GM21528 (cell line): ENCODE results near the gene TAOK1.
"Not testable (repeated sequence)": the region's sequence is repeated elsewhere in the genome, so short reads cannot be mapped to it uniquely, and the experiment has no call there.

Experiments
- ATAC-seq: cut with Tn5 transposase; IDR thresholded peaks from one replicate; pipeline ENCODE4 v1.9.1; 2021; ENCODE audit warnings: mild to moderate bottlenecking, moderate library complexity; ENCODE audit not compliant: unreplicated experiment, low FRiP score

TAOK1 gene

GRCh38 chr17:29389982-29390850 is at the start of gene TAOK1:
TSS of gene TAOK1 (plus strand) at chr17:29390363. CDS start at chr17:29451549, 61,186 bp downstream.
- peak; percentile 84 for ATAC-seq

- no peak for ATAC-seq
Observed at GRCh38 chr17:29341726-29342125, 48.4 kb upstream of the TAOK1 start.

DNA sequence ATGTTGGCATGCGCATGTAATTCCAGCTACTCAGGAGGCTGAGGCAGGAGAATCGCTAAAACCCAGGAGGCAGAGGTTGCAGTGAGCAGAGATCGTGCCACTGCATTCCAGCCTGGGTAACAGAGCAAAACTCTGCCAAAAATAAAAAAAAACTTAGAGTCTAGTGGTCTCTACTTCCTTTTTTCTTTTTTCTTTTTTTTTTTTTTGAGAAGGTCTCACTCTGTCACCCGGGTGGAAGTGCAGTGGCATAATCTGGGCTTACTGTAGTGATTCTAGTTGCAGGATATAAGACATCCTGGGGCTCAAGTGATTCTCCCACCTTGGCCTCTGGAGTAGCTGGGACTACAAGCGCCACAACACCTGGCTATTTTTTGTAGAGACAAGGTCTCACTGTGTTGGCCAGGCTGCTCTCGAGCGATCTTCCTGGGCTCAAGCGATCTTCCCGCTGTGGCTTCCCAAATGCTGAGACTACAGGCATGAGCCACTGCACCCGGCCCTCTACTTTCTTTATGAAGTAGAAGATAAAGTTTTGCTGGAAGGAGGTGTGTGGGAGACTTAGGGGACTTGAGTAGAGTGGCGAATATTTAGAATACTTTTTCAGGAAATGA is 47.9 kb upstream of the TAOK1 start:
- no peak for ATAC-seq

DNA sequence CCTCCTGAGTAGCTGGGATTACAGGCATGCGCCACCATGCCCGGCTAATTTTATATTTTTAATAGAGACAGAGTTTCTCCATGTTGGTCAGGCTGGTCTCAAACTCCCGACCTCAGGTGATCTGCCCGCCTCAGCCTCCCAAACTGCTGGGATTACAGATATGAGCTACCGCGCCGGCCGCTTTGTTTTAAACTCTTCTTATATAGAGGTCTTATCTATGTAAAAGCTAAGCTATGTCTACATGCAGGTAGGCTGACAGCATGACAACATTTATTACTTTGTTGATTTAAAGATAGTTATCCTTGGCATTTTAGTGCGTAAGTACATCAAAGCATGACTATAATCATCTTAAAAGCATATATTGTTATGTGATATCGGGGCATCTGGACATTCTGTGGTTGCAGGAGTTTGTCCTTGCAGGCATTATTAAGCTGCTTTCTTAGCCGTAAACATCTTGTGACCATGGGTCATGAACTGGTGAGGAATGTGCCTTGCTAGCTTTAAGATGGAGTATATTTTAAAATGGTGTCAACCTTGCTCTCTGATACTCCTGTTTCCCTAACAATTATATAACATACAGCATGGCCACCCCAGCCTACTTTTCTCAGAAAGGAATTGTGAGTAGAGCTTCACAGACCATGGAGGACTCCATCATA is 45.8 kb upstream of the TAOK1 start:
- no peak for ATAC-seq

DNA sequence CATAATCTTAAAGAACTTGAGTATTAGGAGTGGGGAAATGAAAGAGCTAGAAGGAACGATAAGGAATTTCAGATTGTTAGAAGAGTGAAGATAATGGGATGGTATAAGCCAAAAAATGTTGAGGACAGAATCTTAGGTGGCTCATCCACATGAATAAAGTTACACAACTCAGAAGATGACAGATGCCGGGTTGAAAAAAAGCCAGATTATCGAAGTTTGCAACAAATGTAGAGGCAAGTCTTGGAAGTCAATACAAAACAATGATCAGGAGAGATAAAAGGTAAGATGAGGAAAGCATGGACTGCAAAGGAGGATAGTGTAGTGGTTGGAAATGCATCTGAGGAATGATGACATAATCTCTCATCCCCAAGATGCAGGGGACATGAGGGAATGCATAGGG is 45.1 kb upstream of the TAOK1 start:
- ATAC-seq: no peak

- not testable (repeated sequence) for ATAC-seq
Observed at GRCh38 chr17:29345470-29345869, 44.7 kb upstream of the TAOK1 start.

GRCh38 chr17:29346462-29346861 is 43.7 kb upstream of the TAOK1 start:
- ATAC-seq: no peak

DNA sequence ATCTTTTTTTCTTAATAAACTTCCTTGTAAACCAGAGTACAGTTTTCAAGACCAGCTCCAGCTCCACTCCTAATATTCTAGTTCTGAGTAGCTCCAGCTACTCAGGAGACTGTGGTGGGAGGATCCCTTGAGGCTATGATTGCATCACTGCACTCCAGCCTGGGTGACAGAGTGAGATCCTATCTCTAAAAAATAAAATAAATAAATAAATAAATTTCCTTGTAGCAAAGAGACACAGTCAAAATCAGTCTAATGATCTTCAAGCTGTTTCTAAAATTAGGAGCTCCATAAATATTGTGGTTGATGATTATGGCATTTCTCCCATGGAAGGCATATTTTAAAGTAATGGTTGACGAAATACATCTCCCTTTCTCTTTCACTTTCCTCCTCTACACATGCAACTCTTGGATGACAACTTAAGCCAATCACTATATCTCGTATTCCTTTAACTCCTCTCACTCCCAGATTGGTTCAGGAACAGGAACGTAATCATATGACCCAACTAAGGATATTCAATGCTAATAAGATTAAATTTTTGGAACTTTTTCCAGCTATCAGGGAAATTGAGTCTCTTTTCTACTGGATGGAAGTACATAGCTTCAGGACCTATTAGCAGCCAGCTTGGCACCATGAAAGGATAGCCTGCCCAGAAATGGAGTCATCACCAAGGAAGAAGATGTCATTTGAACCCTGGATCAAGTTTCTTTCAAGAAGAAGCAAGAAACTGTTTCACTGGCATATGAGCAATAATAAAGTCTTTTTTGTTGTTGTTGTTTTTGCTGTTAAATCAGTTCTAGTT is 42.1 kb upstream of the TAOK1 start:
- no peak for ATAC-seq

GRCh38 chr17:29349409-29349808 is 40.8 kb upstream of the TAOK1 start:
- no peak for ATAC-seq

DNA sequence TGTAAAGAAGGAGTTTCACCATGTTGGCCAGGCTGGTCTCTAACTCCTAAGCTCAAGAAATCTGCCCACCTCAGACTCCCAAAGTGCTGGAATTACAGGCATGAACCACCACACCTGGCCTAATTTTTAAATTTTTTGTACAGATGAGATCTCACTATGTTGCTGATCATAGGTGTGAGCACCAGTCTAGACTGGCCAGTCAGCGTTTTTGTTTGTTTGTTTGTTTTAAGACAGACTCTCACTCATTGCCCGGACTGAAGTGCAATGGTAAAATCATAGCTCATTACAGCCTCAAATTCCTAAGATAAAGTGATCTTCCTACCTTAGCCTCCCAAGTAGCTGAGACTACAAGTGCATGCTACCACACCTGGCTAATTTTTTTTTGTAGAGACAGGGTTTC is 38.0 kb upstream of the TAOK1 start:
- ATAC-seq: no peak

DNA sequence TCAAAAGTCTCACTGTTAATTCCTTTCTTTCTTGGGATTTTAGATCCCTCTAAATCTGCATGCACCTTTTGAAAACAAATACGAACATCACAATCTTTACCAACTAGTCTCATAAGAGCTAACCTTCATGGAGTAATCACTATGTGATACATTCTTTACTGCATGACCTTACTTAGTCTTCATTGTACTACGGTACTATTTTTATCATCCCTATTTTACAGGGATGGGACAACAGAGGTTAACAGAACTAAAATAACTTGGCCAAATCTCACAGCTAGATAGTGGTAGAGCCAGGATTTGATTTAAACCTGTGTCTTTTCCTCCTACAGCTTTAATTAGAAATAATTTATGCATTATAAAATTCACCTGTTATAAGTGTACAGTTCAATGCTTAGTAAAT is 32.9 kb upstream of the TAOK1 start:
- no peak for ATAC-seq

GRCh38 chr17:29357821-29358232 is 32.3 kb upstream of the TAOK1 start:
- ATAC-seq: no peak

GRCh38 chr17:29358416-29358815 is 31.7 kb upstream of the TAOK1 start:
- no peak for ATAC-seq

- ATAC-seq: no peak
Observed at GRCh38 chr17:29359777-29360176, 30.4 kb upstream of the TAOK1 start.

DNA sequence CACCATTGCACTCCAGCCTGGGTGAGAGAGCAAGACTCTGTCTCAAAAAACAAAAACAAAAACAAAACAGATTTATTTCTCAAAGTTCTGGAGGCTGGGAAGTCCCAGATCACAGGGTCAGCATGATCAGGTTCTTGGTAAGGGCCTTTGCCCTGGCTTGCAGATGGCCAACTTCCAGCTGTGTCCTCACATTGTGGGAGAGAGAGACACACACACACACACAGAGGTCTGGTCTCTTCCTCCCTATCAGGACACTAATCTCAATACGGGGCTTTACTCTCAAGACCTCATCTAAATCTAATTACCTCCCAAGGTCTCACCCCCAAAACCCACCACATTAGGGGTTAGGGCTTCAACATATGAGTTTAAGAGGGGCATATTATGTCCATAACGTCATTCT is 26.4 kb upstream of the TAOK1 start:
- no peak for ATAC-seq

DNA sequence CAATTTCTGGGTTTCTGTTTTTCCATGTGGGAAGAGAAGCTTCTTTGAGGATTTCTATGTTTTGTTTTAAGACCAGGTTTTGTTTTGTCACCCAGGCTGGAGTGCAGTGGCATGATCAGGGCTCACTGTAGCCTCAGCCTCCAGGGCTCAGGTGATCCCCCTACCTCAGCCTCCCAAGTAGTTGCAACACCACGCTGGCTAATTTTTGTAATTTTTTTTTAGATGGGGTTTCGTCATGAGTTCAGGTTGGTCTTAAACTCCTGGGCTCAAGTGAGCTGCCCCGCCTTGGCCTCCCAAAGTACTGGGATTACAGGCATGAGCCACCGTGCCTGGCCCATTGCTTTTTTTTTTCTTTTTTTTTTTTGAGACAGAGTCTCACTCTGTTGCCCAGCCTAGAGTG is 25.5 kb upstream of the TAOK1 start:
- no peak for ATAC-seq

DNA sequence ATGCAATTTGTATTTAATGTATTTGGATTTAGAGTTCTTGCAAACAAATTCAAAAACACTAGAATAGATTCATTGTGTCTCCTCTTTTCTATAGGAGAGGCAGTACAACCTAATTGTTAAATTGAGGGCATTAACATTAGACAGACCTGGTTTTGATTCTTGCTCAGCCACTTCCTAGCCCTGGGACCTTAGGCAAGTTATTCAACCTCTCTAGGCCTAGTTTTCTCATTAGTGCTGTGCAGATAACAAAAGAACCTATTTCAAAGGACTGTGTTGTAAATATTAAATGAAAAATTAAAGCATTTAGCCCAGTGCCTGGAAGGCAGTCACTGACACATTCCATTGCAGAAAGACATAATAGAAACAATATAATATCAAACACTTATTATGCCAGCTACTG is 22.0 kb upstream of the TAOK1 start:
- no peak for ATAC-seq

DNA sequence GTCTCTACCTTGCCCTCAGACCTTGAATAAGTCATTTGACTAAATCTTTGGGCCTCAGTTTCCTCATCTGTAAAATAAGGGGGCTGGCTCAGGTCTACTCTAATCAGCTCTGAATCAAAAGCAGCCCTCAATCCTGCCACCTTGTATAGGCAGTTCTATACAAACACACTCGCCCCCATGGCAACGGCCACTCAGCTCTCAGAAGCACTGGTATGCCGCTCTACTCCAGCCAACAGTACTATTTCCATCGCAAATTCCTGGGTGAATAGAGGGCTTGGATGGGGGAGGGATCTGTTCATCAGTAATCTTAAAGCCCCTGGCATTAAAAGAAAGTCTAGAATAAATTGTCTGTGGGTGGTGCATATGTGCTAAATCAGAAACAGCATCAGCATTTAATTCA is 21.2 kb upstream of the TAOK1 start:
- no peak for ATAC-seq

GRCh38 chr17:29369831-29370735 is 20.1 kb upstream of the TAOK1 start:
- no peak for ATAC-seq
